Vagina (tissue), 2 donors: ENCODE data around the gene DENND1C.

ENCODE experiments used
- POLR2A ChIP-seq, 2 donors: fragments of 450-650 bp; IDR thresholded peaks; one replicate each; pipeline ENCODE4 v1.6.1; 2017; ENCODE audit warnings: antibody characterized with exemption in 2 of 2, mild to moderate bottlenecking in 2 of 2, moderate library complexity in 2 of 2
- POLR2AphosphoS5 ChIP-seq, 2 donors: sonication (generic); formaldehyde crosslinking; IDR thresholded peaks; one replicate each; pipeline ENCODE4 v1.9.0; 2017; ENCODE audit warnings: antibody characterized with exemption in 2 of 2, mild to moderate bottlenecking in 2 of 2, low read depth in 1 of 2; ENCODE audit not compliant: insufficient read depth in 1 of 2
- TF ChIP-seq, protein P1 (sequence below), 3 experiments: fragments of 450-650 bp in 2 of 3; fragments of 200-600 bp in 1 of 3; sonication (generic) in 1 of 3; IDR thresholded peaks; one replicate each; pipeline ENCODE4 v1.5.1; 2017 to 2019; ENCODE audit warnings: antibody characterized with exemption in 3 of 3, mild to moderate bottlenecking in 2 of 3, moderate library complexity in 2 of 3

DNA sequence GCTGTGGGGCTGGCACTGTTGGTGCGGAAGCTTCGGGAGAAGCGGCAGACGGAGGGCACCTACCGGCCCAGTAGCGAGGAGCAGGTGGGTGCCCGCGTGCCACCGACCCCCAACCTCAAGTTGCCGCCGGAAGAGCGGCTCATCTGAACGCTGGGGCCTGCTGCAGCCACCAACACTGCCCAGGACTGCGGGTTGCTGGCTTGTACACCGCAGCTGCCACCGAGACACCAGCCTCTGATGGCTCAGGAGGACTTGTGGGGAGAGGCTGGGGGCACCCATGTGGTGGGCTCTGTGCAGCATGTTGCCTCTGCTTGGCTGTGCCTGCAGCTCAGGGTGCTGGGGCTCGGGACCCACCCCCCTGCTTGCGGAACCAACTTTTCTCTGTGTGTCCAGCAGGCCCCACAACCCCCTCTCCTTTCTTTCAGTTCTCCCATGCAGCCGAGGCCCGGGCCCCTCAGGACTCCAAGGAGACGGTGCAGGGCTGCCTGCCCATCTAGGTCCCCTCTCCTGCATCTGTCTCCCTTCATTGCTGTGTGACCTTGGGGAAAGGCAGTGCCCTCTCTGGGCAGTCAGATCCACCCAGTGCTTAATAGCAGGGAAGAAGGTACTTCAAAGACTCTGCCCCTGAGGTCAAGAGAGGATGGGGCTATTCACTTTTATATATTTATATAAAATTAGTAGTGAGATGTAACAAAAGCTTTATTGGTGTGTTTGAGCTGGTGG is 14.9 kb downstream of the DENND1C start:
- TF ChIP-seq, protein P1, sequence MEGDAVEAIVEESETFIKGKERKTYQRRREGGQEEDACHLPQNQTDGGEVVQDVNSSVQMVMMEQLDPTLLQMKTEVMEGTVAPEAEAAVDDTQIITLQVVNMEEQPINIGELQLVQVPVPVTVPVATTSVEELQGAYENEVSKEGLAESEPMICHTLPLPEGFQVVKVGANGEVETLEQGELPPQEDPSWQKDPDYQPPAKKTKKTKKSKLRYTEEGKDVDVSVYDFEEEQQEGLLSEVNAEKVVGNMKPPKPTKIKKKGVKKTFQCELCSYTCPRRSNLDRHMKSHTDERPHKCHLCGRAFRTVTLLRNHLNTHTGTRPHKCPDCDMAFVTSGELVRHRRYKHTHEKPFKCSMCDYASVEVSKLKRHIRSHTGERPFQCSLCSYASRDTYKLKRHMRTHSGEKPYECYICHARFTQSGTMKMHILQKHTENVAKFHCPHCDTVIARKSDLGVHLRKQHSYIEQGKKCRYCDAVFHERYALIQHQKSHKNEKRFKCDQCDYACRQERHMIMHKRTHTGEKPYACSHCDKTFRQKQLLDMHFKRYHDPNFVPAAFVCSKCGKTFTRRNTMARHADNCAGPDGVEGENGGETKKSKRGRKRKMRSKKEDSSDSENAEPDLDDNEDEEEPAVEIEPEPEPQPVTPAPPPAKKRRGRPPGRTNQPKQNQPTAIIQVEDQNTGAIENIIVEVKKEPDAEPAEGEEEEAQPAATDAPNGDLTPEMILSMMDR (IDR thresholded peaks at IDR 0.05), result no peak
- no peak for TF ChIP-seq POLR2AphosphoS5 (IDR thresholded peaks at IDR 0.05; ENCODE audit: insufficient read depth in 1 of 2, low read depth in 1 of 2)
- no peak for TF ChIP-seq POLR2A (IDR thresholded peaks at IDR 0.05)
